ENCODE data around the gene KIF5A.

The KIF5A gene

DNA sequence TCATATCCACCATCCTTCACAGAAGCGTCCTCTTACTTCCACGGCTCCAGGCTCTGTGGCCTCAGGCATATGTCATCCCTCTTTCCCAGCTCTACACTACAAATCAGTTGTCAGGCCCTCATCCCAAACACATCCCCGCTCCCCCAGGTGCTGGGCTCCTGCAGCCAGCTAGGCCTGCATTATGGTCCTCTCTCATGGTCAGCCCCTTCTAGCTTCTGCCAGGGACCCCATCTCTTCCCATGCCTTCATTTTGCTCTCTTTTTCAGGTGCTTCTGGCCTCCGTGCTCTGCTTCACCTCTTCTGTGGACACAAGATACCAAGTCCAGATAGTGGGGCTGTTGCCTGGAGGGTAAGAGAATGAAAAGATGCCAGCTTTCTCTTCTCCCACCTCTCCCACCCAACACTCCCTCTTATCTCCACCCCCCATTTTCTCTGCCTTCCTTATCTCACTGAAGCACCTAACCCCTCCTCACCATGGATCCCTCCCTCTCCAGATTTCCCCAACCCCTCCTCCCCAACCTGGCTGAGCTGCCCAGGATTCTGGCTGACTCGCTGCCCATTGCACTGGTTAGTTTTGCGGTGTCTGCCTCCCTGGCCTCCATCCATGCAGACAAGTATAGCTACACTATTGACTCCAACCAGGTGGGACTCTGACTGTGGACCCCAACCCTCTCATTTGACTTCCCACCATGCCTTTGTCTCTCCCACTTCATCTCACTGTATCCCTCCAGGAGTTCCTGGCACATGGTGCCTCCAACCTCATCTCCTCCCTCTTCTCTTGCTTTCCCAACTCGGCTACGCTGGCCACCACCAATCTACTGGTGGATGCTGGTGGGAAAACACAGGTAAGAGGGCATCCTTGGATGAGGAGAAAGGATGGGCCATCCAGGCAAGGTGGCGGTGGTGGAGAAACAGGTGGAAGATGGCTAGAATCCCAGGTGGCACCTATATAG is 72.7 kb downstream of the KIF5A start:
- no peak for DNase-seq

DNA sequence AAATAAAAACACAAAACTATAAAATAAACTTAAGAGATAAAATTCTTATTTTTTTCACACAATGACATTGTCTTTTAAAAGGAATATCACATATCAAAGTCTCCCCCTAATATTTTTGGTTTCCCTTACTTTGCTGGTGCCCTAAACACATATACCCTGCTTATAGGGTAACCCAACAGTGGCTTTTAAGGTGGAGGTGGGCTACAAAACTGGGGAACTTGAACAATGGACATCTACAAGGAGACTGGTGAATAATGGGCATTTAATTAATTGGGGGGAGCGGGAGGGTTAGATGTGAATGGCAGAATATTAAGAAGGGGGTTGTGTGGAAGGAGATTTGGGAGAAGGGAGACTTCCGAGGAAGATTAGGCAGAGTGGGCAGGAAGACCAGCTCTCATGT is 73.5 kb downstream of the KIF5A start:
- DNase-seq: no peak

DNA sequence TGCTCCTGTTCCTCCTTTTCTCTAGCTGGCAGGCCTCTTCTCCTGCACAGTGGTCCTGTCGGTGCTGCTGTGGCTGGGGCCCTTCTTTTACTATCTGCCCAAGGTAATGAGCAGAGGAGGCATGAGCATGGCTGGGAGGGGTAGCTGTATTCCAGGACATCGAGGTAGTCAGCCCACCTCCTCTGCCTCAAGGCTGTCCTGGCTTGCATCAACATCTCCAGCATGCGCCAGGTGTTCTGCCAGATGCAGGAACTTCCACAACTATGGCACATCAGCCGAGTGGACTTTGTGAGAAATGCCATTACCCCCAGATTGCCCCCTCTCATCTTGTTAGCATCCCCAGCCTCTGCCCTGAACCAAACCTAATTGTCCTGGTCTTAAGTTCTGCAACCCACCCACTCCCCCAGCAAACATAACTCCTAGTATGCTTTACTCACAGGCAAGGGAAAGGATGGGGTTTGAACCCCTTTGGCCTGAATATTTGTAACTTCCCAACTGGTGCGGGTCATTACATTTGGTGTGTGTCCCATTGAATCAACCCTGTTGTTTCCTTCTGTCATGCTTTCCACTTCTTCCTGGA is 74.1 kb downstream of the KIF5A start:
- no peak for DNase-seq

DNA sequence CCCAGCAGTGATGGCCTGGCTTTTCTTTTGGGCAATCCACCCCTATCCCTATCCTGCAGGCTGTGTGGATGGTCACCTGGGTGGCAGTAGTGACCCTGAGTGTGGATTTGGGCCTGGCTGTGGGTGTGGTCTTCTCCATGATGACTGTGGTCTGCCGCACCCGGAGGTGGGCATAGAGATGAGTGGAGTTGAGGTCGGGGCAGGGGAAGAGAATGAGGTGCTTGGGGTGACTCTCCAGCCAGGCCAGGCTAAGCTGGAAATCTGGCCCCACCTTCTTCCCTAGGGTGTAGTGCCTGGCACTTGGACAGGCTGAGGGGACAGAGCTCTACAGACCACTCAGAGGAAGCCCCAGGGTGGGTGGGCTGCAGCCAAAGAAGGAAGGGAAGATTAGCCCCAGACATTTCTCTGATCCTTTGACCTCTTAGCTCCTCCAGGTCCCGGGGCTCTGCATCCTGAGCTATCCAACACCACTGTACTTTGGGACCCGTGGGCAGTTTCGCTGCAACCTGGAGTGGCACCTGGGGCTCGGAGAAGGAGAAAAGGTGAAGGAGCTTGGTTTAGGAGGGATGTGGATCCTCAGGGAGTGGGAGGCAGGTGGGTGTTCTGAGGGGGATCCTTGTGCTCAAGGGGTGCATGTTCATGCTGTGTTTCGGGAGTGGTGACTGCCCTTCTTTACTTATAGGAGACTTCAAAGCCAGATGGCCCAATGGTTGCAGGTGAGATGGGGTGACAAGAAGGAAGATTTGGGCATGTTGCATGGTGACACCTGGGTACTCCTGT is 74.8 kb downstream of the KIF5A start:
- DNase-seq: no peak

DNA sequence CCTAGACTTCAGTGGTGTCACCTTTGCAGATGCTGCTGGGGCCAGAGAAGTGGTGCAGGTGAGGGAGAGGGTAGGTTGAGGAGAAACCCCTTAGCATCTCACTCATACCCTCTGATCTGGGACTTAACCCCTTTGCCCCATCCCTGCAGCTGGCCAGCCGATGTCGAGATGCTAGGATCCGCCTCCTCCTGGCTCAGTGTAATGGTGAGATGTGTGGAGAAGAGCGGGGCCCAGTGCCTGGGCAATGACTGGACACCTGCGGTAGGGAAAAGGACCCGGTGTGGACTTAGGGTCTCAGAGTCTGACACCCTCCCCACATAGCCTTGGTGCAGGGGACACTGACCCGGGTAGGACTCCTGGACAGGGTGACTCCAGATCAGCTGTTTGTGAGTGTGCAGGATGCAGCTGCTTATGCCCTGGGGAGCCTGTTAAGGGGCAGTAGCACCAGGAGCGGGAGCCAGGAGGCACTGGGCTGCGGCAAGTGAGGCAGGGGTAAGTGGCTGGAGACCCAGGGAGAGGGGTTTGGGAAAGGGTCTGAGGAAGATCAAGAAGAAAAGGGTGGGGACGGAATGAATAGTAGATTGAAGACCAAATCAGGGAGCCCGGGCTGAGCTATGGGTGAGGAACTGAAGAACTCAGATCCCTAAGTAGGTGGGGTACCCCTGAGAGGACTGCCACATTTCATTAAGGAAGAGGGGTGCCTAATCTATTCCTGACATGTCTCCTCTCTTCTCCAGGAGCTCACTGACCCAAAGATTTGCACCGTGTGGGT is 75.6 kb downstream of the KIF5A start:
- no peak for DNase-seq

DNA sequence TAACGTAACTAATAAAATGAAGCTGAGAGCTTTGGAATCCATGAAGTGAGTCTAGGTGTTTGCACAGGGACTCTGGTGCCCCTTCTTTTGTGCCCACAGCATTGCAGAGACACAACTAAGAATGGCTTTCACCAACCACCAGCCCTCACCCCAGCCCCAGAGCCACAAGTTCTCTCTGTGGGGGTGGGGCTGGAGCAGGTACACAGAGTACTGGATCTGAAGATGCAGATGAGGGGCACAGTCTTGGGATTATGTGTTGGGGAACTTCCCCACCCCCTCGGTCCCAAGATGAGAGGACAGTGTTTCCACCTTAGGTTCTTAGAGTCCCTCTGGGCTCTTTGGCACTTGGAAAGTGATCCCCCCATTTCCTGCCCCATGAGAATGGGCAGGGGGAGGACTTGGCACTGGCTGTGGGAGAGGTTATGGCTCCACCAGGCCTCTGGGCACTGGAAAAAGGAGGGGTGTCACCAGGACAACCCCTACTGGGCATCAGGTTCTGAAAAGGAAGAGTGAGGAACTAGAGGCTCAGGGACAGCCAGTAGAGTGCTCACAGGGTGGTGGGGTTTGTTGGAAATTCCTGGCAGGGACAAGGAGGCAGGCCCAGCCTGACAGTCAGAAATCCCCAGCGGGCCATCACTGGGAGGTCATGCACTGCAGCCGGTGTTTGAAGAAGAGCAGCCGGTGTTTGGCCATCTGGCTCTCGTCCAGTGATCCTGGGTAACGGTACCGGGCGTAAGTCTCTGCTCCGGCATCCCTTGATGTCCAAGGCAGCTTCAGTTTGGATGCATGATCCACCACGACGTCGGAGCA is 76.5 kb downstream of the KIF5A start:
- no peak for DNase-seq

DNA sequence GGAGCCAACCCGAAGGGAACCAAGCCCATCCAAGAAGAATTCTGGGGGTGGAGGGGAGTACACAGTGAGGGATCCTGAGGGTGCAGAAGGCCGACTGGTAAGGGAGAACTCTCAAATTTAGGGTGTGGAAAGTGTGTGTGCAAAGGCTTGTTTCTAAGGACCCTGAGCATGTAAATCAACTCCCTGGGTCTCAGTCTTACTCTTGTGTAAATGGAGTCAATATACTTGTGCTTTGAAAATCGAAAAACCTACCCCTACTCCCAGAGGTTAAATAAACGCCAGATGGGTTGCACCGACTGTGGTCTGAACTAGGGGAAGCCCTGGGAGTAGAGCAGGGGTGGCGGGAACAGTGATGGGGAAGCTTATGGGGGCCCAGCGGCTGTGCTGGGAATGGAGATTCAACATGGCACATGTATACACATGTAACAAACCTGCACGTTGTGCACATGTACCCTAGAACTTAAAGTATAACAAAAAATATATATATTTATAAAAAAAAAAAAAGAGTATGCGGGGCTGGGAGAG is 77.1 kb downstream of the KIF5A start:
- DNase-seq: no peak

DNA sequence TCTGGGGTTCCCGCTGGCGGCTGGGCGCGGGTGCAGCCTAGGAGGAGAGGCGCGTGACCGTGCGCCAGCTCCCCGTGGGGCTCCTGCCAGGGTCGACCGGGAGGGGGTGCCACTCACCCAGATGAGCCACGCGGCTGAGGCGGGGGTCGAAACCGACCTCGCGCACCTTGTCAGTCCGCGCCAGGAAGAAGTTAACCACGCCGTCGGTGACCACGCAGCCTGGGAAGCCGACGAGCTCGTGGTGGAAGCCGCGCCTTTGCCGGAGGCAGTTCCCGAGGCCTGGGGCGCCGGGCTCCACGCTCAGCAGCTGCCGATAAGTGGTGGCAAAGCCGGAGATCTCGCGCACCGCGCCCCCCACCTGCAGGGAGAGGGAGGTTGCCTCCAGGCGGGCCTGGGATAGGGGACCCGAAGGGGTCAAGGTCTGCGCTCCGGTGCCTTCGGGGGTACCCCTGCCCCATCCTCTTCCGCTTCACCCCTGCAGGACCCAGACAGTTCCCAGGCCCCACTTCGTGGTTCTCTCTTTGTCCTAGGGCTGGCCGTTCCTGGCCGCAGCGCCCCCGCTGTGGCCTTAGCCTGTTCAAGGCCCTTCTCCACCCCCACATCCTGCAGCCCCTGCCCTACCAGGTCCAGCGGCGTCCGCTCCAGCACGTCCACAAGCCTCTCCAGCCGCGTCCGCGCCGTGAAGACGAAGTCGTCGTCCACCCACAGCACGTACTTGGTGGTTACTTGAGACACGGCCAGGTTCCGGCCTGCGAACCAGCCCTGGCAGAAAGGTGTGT is 77.8 kb downstream of the KIF5A start:
- DNase-seq: peak; percentile 38

DNA sequence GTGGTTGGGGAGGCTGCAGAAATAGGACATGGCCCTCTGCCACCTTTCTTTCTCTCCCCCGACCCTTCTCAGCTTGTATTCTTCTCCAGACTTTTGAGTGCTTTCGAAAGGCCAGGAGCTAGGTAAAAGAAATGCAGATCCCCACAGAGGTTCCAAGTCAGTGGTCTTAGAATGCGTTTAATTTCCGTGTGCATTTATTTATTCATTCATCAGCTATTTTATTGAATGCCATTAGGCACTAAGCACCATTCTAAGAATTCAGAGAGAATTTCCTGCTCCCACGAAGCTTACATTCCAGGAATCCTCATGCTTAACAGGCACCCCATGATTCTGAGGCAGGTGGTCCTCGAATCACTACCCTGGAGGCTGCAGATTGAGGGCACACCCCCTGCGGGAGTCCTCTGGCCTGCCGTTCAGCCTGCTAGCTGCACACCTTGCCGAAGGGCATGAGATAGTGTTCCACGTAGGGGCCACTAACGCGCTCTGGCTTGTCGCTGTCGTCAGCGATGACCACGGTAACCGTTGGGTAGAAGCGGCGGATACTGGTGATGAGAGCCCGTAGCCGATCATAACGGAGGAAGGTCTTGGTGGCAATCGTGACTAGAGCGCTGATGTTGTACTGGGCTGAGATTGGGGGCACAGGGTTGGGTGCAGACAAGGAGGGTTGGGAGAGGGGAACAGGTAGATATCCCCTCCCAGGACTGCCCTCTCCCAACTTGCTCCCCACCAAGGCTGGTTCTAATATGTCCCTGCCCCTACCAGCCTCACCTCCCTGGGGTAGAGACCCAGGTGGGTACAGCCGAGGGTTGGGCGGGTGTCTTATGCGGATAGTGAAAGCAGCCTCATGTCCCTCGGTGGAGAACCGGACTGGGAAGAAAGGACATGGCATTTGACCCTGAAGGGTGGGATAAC is 78.7 kb downstream of the KIF5A start:
- no peak for DNase-seq

DNA sequence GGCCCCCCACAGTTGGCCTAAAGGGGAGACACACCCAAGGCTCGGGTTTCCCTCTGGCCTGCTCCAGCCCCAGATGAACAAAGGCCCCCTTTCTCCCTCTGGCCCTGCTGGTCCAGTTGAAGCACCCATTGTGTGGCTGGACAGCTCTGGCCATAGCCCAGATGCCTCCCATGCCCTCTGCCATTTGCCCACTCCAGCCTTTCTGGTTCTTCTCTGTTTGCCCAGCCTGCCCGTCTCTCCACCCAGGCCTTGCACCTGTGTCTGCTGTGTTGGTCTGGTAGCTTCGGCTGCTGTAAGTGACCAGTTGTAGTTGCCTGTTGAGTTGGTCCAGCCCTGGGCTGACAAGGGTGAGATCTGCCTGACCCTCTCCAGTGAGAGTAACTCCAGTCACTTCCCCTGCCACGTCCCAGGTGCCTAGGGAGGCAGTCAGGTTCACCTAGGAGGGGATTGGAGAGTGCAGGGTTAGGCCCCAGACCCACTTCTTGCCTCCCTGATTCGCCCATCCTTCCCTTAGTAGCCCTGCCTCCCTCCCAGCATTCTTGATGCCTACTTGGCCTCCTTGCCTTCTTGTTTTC is 80.1 kb downstream of the KIF5A start:
- DNase-seq: no peak

DNA sequence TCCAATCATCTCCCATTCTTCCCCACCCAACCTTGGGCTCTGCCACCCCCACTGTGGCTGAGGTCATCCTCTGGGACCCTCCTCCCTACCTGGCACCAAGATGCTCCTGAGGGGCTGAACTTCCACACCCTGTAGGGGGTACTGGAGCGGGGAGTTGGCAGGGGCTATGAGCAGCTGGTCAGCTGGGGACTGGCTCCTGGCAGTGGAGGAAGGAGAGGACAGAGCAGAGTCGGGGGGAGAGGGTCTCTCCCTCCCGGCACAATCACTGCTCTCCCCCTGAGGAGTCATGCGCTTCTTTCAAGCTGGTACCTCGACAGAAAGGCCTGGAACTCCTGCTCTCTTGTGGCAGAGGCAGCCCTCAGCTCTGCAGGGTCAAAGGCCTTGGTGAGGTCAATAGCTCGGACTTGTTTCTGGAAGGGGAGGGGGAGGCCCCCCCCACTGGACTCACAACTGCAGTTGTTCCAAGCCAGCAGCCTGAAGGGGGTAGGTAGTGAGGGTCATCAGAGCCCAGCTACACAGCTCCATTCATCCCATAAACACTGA is 81.1 kb downstream of the KIF5A start:
- DNase-seq: no peak

DNA sequence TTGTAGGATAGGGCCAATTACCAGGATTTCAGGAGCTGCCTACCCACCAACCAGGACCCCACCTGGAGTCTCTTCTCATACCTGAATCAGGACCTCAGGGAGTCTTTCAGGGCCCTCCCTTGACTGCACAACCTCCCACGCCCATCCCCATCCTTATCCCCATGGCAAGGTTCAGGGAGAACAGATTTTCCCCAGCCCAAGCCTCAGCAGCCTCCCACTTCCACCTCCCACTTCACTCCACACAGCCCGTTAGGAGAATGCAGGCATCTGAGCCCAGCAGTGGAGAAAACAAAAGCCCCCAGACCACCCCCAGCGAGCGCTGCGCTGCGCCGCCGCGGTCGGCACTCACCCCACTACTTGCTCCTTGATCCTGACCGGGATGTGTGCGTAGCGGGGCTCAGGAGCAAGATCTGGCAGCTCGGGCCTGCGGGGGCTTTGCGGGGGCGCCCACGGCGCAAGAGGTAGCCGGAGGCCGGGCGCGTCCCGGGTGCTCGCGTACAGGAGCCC is 81.8 kb downstream of the KIF5A start:
- DNase-seq: no peak

DNA sequence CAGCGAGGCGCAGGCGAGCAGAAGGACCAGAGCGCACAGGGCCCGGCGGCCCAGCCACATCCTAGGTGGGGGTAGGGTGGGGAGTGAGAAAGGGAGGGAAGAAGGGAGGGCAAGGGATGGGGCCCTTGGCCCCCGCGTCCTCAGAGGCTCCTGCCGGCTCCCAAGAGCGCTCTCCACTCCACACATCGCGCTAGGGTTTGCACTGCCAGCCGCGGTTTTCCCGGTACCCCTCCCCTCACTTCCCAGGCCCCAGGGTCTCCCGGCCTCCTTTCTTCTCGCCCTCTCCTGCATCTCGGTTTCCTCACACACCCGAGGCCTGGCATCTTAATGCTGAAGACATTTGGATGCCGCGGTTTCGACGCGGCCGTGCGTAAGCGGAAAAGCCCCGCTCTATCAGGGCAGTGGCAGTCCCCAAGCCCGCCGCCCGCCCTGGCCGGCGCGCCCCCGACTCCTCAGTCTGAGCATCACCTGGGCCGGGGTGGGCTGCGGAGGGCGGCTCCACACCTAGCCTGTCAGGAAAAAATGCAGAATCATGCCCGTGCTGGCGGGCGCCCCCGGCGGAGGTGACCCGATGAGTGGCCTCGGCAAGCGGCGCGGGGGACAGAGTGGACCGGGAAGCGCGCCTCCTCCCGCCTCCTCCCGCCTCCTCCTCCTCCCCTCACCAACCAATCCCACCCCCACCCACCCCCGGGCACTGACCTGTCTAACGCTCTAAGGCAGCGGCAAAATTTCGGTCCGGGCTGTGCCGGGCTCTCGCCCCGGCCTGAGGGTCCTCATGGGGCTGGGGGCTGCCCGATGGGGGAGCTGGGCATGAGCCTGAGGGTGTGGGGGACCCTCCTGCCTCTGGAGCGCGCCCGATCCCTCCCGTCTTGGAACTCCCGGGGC is 82.5 kb downstream of the KIF5A start:
- no peak for DNase-seq

DNA sequence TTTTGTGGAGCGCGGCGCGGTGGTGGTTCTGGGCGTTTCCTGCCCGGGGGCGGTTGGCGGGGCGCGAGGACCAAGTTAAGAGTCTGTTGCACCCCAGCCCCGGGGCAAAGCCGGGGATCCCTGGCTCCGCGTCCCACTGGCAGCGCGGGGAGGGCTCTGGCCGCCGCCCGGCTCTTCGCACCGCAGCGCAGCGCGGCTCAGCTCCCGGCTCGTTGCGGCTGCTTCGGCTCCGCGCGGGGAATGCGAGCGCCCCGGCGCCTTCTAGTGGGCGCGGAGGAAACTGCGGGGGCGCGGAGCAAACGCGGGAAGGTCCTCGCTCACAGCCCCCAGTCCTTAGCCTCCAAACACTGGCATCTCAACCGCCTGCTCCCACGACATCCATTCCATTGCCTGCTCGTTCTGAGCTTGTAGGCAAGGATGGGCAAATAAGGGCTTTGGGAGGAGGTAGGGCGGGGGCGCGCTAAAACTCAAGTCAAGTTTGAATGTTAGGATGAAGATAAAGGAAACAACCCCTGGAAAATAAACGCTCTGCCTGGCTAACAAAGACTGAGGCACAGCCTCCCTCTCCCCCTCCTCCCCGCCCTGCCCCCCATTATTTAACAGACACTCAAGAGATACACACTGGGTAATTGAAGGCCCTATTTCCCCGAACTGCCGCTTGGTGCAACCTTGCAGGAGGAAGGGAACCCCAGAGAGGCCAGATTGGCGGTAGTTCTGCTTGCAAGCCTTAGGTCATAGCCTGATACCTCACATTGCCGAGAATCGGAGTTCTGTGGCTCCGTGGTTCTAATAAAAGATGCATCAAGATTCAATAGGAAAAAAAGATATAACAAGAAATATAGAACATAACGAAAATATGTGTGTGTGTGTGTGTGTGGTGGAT is 83.4 kb downstream of the KIF5A start, which contains the start of gene B4GALNT1:
Gene B4GALNT1, minus strand, starts transcription at position 244 of the 883 bp plus-strand sequence. CDS start 1,069 bp downstream, outside the sequence.
- DNase-seq: peak; percentile 57
